NB4 (cell line): ENCODE data around the gene ARHGAP26.

Experiments used
- POLR2A ChIP-seq: IDR thresholded peaks from 2 replicates; pipeline ENCODE4 v1.6.1; 2011; ENCODE audit warnings: mild to moderate bottlenecking; ENCODE audit not compliant: insufficient read length; ENCODE audit errors: extremely low read depth
- TF ChIP-seq, protein P1 (sequence below): IDR thresholded peaks from one replicate; pipeline ENCODE4 v1.5.1; 2012; ENCODE audit warnings: low read depth, low read length

DNA sequence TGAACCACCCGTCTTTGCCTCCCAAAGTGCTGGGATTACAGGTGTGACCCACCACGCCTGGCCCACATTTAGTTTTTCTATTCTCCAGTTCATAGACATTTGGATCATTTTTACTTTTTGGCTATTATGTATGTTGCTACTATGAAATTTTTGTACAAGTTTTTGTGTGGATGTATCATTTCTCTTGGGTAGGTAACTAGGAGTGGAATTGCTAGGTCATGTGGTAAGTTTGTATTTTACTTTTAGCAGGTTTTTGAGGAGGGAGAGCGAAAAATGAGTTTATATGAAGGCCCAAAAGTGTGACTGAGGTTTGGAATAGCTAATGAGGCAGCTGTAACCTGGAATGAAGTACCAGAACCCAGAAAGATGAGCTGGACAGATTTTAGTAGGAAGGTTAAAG is 35.2 kb downstream of the ARHGAP26 start:
- TF ChIP-seq, protein P1, sequence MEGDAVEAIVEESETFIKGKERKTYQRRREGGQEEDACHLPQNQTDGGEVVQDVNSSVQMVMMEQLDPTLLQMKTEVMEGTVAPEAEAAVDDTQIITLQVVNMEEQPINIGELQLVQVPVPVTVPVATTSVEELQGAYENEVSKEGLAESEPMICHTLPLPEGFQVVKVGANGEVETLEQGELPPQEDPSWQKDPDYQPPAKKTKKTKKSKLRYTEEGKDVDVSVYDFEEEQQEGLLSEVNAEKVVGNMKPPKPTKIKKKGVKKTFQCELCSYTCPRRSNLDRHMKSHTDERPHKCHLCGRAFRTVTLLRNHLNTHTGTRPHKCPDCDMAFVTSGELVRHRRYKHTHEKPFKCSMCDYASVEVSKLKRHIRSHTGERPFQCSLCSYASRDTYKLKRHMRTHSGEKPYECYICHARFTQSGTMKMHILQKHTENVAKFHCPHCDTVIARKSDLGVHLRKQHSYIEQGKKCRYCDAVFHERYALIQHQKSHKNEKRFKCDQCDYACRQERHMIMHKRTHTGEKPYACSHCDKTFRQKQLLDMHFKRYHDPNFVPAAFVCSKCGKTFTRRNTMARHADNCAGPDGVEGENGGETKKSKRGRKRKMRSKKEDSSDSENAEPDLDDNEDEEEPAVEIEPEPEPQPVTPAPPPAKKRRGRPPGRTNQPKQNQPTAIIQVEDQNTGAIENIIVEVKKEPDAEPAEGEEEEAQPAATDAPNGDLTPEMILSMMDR: no peak
- TF ChIP-seq POLR2A: no peak
